Measurements from ENCODE around the gene NPFFR1. TPM values are rescaled to one million over a fixed set of nuclear protein-coding genes. Genes with fewer than 3 reads are reported as not detected.
A peak's percentile ranks its signal among the peaks of the same experiment; 100 is the strongest.

NPFFR1 gene
- total RNA-seq, 1 experiment from 2014 or later = 0.05 TPM

GRCh38 chr10:70222340-70222794, 61.4 kb downstream of the NPFFR1 start:
- intact Hi-C loops (cut with micrococcal nuclease; ENCODE audit: unreplicated experiment) = loop anchor here (2.0 kb wide), 1 partner anchor 142 kb away; no protein-coding TSS in a partner anchor
- Histone ChIP-seq H3K4me1 (ENCODE audit: control insufficient read depth, insufficient read depth, low read length) (peaks cover 5% of the 10 kb centered on the region), H3K27ac (ENCODE audit: low read length) (peak overlapping the region; percentile 5; the same call in 1 of the 2 replicates), H3K27me3 (ENCODE audit: control insufficient read depth, insufficient read depth, low read length) (no peaks in the 10 kb centered on the region), H3K9me3 (ENCODE audit: control insufficient read depth, insufficient read depth, low read depth, low read length) (no peaks in the 10 kb centered on the region), H3K4me3 (ENCODE audit: low read depth in 2 of 2, low read length in 2 of 2) (no peak overlapping the region), H3K36me3 (ENCODE audit: control insufficient read depth, insufficient read depth, low read length) (peaks cover 17% of the 10 kb centered on the region; the same call in 1 of the 2 replicates)
- no TSS peak for BruUV-seq (replicated peaks)
- in situ Hi-C loops (cut with HindIII; ENCODE audit: low pct_unique_long_range_greater_than_20kb, low sequenced_read_pairs) = no loop called here
- ATAC-seq (peak; percentile 68; the same call in 1 of the 2 replicates), DNase-seq (ENCODE audit: low read depth, low spot score) (no peak)
- POLR2A ChIA-PET = no interaction called here
- TF ChIP-seq SIN3A (IDR thresholded peaks at IDR 0.05; ENCODE audit: borderline replicate concordance, insufficient read depth, low read depth, low read length) = no peak
- TF ChIP-seq, protein P1, sequence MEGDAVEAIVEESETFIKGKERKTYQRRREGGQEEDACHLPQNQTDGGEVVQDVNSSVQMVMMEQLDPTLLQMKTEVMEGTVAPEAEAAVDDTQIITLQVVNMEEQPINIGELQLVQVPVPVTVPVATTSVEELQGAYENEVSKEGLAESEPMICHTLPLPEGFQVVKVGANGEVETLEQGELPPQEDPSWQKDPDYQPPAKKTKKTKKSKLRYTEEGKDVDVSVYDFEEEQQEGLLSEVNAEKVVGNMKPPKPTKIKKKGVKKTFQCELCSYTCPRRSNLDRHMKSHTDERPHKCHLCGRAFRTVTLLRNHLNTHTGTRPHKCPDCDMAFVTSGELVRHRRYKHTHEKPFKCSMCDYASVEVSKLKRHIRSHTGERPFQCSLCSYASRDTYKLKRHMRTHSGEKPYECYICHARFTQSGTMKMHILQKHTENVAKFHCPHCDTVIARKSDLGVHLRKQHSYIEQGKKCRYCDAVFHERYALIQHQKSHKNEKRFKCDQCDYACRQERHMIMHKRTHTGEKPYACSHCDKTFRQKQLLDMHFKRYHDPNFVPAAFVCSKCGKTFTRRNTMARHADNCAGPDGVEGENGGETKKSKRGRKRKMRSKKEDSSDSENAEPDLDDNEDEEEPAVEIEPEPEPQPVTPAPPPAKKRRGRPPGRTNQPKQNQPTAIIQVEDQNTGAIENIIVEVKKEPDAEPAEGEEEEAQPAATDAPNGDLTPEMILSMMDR (IDR thresholded peaks at IDR 0.05) = no peak
- TF ChIP-seq TCF7L2 (IDR thresholded peaks at IDR 0.05; ENCODE audit: low read depth, low read length) = no peak
- no peak for TF ChIP-seq REST (IDR thresholded peaks at IDR 0.05; ENCODE audit: insufficient read depth in 1 of 2, low read depth in 2 of 2, low read length in 1 of 2)
- no peak for TF ChIP-seq POLR2AphosphoS5 (IDR thresholded peaks at IDR 0.05; ENCODE audit: low read depth, low read length)
- CTCF ChIA-PET = interaction anchor here (0.6 to 4.0 kb wide), 10 partner anchors 11 to 389 kb away, joined by 4 to 99 read pairs (median 8); partner anchors contain the start of genes PPA1 and TYSND1

- CTCF ChIA-PET = interaction anchor here (0.5 to 4.0 kb wide), 14 partner anchors 12 to 224 kb away, joined by 3 to 99 read pairs (median 6); partner anchors contain the start of genes PPA1 and TYSND1
- in situ Hi-C loops (cut with HindIII; ENCODE audit: low pct_unique_long_range_greater_than_20kb, low sequenced_read_pairs) (no loop called here), intact Hi-C loops (cut with micrococcal nuclease; ENCODE audit: unreplicated experiment) (no loop called here)
- Histone ChIP-seq H3K4me1 (ENCODE audit: control insufficient read depth, insufficient read depth, low read length) (peaks cover 5% of the 10 kb centered on the region), H3K9me3 (ENCODE audit: control insufficient read depth, insufficient read depth, low read depth, low read length) (no peaks in the 10 kb centered on the region), H3K27me3 (ENCODE audit: control insufficient read depth, insufficient read depth, low read length) (no peaks in the 10 kb centered on the region), H3K27ac (ENCODE audit: low read length) (0 out of 2 replicates have a peak overlapping the region, but pooled peaks have one; percentile 5), H3K36me3 (ENCODE audit: control insufficient read depth, insufficient read depth, low read length) (peaks cover 16% of the 10 kb centered on the region; the same call in 1 of the 2 replicates), H3K4me3 (ENCODE audit: low read depth in 2 of 2, low read length in 2 of 2) (no peak overlapping the region)
- TF ChIP-seq, protein P1 (IDR thresholded peaks at IDR 0.05) = no peak
- no peak for TF ChIP-seq SIN3A (IDR thresholded peaks at IDR 0.05; ENCODE audit: borderline replicate concordance, insufficient read depth, low read depth, low read length)
- no peak for TF ChIP-seq REST (IDR thresholded peaks at IDR 0.05; ENCODE audit: insufficient read depth in 1 of 2, low read depth in 2 of 2, low read length in 1 of 2)
- TF ChIP-seq TCF7L2 (IDR thresholded peaks at IDR 0.05; ENCODE audit: low read depth, low read length) = no peak
- no peak for TF ChIP-seq POLR2AphosphoS5 (IDR thresholded peaks at IDR 0.05; ENCODE audit: low read depth, low read length)
- POLR2A ChIA-PET = interaction anchor here (0.6 to 0.9 kb wide), 3 partner anchors 10 to 262 kb away, joined by 3 to 6 read pairs (median 3); no protein-coding TSS in a partner anchor
- ATAC-seq (no peak), DNase-seq (ENCODE audit: low read depth, low spot score) (no peak)
- BruUV-seq (replicated peaks) = no TSS peak
These were observed 62.8 kb downstream of the NPFFR1 start for GRCh38 chr10:70221030-70221429.

Data from Panc1 (cell line).